Prostate gland (tissue), 2 donors: ENCODE measurements around the gene NMNAT2.

ENCODE experiments used
- CTCF ChIP-seq, 4 experiments: fragments of 200-600 bp in 2 of 4; fragments of 450-650 bp in 2 of 4; sonication (generic) in 2 of 4; IDR thresholded peaks; 1 replicate in 3 of 4; 2 replicates in 1 of 4; pipeline ENCODE4 v1.5.1; 2016 to 2019; ENCODE audit warnings: antibody characterized with exemption in 4 of 4, mild to moderate bottlenecking in 2 of 4, moderate library complexity in 2 of 4
- POLR2A ChIP-seq: fragments of 450-650 bp; IDR thresholded peaks from one replicate; pipeline ENCODE4 v1.6.1; 2016; ENCODE audit warnings: antibody characterized with exemption, mild to moderate bottlenecking

DNA sequence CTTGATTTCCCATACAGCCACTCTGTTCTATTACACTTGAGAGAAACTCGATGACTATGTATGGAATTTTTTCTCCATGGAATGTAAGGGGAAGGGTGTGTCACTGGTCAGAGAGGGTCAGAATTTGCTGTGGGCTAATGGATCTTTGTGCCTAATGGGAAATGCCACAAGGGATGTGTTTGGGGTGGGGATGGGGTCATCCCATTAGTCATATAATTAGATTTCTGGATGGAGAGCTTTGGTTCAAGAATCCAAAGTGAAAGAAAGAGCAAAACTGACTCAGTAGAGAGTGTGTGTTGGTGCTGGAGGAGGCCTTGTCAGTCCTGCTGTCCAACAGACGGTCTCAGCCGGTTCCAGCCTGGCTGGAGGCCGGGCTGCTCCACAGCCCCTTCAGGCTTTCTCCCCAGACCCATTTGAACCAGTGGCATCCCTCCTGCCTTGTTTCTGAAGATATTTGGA lies 145.8 kb downstream of the NMNAT2 start:
- TF ChIP-seq CTCF (IDR thresholded peaks at IDR 0.05) (no peak), POLR2A (no peak)
